ENCODE data around the gene CCL15.

Gene CCL15

DNA sequence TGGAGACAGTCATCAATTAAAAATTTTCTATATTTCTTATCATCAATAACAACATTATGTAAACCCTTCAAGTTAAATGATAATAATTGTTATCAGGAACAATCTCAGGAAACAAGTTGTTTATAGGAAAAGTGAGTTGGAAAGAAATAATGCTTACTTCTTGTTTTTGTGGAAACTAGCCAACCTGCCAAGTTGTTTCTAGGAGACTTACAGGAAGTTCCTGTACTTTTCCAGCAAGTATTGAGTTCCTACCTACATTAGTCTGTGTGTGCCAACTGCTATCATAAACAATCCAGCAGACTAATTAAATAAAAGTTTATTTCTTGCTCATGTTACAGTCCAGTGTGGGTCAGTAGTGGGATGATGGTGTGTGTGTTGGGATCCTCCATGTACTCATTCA, 13.2 kb downstream of the CCL15 start:
- DNase-seq, result no peak

DNA sequence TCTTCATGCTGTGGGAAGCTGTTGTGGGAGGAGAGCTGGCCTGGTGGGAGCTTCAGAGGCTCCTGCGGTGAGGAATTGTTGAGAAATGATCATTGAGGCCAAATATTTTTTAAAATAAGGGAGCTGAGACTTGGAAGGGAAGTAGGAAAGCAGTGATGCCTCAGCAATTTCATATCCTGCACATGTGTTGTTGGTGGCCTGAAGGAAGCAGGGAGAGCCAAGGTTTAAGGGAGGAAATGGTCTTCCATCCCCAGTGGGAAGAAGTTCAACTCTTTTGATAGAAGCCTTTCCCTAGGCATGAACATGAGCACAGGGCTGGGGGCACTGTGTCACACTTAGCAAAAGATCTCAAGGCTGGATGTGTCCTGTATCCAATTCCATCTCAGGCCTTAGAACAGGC, 14.7 kb downstream of the CCL15 start, which contains the start of gene CCL14:
Gene CCL14 (minus strand): TSS at position 87 of the 400 bp plus-strand sequence. CDS start 80 bp downstream, at position 7.
- no peak for DNase-seq

DNA sequence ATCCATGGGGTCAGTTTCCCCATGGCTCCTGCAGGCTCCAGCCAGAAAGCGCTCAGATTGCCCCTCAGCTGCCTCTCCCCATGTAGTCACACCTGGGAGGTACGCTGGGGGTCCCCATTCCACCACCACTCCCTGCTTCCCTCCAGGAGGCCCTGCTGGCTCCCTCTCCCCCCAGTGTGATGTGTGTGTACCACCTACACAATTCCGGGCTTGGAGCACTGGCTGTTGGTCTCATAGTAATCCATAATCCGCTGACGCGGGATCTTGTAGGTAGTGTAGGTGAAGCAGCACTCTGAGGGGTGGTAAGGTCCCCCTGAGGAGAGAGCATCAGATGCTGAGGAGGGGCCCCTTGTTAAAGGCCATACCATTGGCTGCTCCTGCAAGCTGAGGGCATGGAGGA, 17.2 kb downstream of the CCL15 start:
- DNase-seq, result no peak

DNA sequence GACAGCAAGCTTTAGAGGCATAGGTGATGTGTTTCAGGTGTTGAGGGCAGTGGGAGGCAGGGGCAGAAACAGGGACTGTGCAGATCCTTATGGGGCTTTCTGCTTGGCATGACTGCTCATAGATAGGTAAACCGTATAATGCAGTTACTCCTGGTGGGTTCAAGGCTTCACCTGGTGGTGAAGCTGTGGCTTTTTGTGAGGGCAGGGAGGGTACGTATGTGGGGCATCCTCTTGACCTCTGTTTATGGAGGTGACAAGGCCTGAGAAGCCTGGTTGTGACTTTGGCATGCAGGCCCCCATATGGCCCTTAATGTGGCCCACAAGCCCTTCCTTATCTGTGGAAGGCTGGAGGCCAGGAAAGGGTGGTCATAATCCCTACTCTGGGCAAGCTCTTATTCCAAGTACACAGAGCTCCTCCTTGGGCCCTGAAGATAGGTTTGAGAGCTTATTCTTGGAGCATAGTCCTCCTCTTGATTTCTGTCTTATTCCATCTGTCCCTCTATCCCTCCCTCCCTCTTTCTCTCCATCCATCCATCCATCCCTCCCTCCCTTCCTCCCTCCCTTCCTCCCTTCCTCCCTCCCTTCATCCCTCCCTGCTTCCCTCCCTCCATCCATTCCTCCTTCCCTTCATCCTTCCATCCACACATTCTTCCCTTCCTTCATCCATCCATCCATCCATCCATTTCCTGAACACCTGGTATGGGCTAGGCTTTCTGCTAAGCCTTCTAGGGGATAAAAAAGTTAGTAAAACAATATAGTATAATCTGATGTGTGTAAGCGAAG, 18.8 kb downstream of the CCL15 start:
- no peak for DNase-seq

DNA sequence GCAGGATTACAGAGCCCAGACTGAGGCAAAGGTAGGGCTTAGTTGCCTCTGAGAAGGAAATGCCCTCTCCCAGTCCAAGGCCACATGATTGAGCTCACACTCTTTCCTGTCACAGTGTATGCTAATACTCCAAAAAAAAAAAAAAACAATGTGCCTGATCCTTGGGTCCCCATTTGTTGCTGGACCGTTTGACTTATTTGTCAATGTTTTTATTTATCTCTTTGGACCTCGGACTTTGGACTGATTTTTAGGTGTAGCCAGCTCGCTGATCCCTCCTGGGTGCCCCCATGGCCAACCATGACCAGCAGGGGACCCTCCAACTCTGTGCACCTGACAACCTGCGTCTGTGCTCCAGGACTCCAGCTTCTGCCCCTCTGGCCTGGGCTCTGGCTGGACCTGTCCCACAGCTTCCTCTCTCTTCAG, 19.4 kb downstream of the CCL15 start:
- peak; percentile 39 for DNase-seq

DNA sequence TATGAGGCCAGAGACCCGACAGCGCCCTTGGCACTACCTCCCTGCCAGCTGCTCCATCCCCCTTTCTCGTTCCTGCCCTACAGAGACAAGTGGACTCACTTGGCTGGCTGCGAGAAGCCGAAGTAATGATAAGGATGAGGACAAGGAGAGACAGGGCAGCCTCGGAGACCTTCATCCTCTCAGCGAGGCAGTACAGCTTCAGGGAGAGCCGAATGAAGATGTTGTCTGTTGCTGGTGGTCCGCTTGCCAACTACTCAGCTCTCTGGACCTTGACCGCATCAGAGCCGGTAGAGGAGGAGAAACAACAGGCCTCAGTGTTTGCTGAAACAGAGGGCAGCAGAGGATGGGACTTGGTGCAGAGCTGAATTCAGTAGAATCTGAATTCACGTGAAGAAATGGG, 20.1 kb downstream of the CCL15 start, which contains the start of gene CCL16:
Gene CCL16 (minus strand): TSS at position 252 of the 400 bp plus-strand sequence. CDS start 77 bp downstream, at position 175.
- no peak for DNase-seq

DNA sequence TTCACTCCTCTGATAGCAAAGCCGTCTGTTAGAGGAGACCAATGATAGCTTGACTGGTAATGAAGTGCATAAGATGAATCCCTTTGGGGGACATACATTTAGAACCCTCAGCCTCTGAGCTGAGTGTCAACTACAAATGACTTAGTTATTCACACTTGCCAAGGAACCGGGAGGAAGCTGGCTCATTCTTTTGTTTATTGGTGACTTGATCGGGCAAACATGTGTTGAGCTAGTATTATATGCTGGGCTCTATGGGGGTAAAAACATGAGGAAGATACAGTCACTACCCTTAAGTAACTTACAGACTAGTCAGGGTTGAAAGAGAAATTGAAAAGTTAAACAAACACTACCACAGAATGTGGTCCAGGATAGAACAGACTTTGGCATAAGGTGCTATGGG, 23.0 kb downstream of the CCL15 start:
- no peak for DNase-seq

DNA sequence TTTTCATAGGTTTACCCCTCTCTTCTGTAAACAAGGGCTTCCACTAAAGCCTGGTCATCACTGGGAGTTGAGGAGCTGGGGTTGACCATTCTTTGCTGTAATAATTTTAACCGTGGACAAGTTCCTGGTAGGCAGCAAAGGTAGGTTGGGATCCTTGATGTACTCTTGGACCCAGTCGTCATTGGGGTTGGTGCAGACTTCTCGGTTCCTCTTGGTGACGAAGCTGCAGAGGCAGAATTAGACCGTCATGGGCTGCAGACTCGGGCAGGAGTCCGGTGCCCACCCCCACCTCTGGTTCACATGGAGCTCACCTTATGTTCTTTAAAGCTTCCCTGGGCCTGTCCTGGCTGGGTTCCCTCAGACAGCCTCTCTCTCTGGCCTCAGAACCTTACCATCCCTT, 23.8 kb downstream of the CCL15 start:
- DNase-seq, result no peak

DNA sequence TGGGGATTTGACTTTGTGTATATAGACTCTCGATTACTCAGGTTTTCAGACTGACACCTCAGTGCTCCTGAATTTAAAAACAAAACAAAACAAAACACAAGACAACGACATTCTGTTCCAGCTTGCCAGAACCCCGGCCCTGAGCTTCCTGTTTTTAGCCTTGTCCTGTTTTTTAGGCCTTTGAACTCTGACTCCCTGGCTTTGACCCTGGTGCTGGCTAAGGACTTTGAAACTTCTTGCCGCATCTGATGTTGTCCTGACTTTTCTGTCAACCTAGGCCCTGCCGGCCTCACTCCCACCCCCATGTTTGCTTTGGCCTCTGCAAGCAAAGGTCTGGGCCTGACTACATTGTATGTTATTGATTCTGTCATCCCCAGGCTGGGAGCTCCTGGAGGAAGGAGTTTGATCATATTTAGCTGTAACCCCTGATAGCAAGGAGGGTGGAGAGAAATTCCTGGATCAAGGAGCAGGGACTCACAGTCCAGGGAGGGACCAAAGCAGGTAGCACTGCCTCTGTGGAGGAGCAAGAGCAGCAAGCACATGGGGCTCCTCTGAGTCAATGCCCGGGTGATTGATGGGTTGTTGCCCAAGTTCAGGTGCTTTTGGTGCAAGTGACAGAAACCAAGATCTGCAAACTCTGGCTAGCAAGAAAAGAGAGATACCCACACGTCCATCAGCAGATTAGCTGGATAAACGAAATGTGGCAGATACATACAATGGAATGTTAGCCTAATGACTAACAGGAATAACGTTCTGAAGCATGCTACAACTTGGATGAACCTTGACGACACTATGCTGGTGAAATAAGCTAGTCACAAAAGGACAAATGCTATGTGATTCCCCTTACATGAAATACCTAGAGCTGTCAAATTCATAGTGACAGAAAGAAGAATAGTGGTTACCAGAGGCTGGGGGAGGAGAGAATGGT, 27.8 kb downstream of the CCL15 start:
- DNase-seq, result peak; percentile 50

DNA sequence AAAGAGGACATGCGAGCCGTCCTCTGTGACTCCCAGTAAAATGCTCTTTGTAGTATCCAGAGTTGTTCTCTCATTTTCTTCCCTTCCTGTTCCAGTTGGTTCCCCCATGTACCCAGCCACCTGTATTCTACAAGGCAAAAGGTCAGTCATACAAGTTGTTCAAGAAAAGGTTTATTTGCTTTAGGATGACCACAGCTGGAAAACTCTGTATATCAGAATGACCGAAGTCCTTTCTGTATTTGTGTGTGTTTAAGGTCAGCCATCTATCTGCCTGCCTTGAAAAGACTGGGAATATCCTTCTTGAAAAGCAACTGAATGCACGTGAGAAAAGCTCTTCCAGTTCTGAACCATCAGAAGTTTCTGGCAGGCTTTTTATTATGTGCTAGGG, 28.4 kb downstream of the CCL15 start:
- no peak for DNase-seq

DNA sequence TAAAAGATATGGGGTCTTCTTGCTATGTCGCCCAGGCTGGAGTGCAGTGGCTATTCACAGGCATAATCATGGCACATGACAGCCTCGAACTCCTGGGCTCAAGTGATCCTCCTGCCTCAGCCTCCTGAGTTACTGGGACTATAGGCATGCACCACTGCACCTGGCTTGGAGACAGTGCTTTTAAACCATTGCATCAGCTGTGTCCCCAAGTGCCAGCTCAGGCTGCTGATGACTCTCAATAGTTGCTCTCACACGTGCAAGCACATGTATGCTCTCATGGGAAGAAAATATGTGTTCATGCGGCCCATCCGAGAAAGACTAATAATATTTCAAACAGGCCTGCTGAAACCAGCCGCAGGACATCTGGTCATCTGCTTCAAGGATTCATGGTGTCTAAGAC, 28.8 kb downstream of the CCL15 start:
- peak; percentile 7 for DNase-seq

DNA sequence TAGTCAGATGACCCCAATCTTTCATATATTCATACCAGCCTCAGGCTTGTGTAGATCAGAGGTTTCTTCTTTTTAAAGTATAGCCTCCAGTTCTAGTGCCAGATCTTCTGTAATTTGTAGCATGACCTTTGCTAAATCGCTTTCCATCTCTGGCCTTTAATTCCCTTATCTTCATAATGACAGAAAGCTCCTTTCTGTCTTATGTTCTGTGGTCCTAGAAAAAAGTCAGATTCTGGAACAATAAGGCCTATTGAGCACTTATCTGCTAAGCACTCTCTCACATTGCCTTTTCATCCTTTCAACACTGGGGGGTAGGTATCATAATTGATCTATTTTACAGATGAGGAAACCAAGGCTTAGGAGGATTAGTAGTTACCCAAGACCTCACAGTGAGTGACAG, 29.3 kb downstream of the CCL15 start:
- no peak for DNase-seq

DNA sequence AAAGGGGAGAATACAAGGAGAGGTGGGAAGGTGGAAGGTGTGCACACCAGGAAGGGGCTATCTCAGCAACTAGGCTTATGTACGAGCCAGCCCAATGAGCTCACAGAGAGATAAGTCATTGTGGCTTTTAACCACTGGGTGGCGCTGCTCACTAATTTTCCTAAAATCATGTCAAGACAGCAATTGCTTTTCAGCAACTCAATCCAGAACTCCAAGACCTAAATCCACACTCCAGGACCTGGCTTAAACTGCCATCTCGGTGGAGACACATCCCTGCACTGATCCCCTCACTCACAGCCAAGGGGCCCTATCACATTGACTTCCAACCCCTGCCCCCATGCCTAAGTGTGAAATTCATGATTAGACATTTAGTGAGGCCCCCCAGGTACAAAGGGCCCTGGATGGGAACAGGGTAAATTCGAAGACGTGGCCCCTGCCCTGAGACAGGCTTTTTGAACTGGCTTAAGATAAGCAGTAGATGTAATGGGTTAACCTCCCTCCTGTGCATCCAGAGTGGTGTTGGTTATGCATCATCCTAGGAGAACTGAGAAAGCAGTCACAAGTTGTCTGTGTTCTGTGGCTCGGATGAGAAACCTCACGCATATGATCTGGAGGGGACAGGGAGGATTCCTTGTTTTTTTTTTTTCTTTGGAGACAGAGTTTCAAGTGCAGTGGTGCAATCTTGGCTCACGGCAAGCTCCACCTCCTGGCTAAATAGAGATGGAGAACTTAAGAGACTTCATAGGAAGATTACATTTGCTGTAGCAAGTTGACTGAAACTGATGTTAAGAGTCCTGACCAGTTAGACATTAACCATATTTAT, 31.6 kb downstream of the CCL15 start:
- peak; percentile 50 for DNase-seq

DNA sequence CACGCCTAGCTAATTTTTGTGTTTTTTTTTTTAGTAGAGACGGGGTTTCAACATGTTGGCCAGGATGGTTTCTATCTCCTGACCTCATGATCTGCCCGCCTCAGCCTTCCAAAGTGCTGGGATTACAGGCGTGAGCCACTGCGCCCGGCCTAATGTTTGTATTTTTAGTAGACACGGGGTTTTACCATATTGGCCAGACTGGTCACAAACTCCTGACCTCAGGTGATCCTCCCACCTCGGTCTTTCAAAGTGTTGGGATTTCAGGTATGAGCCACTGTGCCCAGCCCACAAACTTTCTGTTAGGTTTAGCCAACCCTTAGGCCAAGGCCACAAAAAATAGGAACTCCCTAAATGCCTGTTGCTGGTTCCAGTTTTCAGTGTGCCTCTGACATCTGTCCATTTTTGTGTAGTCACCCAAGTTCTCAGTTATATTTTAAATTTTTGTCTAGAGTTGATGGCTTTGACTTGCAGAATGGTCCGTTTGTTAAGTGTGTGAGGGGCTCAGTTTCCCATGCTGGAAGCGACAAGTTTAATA, 32.8 kb downstream of the CCL15 start:
- DNase-seq, result no peak

DNA sequence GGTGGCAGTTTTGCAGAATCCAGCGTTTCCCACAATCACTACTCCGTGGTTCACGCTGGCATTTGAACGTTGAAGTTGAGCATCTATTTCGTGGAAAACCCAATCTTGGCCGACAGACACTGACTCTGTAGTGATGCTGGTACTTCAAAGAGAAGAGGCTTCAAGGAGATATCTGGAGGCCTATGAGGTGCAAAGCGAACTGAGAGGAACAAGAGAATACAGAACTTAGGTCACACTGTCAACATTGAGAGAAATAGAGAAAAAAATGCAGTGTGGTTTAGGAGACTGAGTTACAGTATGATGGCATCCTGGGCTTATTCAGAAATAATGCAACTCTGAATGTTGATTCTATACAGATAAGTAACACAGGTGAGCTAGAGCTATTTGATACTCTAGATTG, 36.1 kb downstream of the CCL15 start:
- no peak for DNase-seq

DNA sequence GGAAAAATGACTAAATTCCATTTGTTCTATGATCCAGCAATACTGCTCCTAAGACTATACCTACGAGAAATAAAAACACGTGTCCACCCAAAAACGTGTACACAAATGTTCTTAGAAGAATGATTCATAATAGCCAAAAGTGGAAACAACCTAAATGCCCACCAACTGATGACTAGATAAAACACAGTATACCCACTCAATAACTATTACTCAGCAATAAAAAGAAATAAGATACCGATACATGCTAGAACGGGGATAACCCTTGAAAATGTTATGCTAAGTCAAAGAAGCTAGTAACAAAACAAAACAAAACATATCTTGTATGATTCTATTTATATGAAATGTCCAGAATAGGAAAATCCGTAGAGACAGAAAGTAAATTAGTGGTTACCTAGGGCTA, 37.7 kb downstream of the CCL15 start:
- DNase-seq, result no peak

DNA sequence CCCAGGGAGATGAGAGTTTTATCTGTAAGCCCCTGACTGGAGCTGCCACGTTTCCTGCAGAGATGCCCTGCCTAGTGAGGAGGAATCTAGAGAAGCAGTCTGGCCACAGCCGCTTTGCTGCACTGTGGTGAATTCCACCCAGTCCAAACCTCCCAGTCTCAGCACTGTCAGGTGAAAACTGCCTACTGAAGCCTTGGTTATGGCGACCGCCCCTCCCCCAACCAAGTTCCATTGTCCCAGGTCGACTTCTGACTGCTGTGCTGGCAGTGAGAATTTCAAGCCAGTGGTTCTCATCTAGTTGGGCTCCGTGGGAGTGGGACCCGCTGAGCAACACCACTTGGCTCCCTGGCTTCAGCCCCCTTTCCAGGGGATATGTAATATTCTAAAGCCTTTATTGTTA, 47.6 kb downstream of the CCL15 start:
- no peak for DNase-seq

DNA sequence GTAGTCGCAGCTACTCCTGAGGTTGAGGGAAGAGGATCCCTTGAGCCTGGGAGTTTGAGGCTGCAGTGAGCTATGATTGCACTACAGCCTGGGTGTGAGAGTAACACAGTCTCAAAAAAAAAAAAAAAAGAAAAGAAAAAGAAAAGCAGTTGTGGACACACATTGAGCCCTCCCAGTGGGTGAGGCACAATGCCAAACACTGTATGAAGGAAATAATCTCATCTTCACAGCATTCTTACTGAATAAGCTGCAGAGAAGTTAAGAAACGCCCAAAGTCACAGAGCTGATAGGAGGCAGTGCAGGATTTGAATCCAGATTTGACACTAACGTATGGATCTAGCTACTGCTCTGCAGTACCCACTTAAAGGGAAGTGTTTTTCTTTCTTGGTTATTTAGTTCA, 52.0 kb downstream of the CCL15 start:
- DNase-seq, result no peak

DNA sequence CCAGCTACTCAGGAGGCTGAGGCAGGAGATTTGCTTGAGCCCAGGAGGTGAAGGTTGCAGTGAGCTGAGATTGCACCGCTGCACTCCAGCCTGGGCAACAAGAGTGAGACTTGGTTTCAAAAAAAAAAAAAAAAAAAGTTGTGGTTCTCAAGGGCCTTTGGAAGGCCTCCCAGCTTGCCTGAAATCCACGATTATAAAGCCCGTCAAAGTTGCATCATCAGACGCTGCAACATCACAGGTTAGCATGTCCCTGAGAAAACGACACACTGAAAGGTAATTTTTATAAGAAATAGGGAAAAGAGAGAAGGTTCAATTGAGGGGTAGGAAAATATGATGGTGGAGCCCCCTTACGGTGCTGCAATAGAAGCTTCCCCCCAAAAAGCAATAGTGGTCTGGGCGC, 53.3 kb downstream of the CCL15 start:
- DNase-seq, result no peak
